ENCODE measurements around the gene ILRUN. TPM values are rescaled to one million over a fixed set of nuclear protein-coding genes. Genes with fewer than 3 reads are reported as not detected.

The ILRUN gene
- total and polyA plus RNA-seq, 9 of the 15 experiments (the other 6 are each of a cell fraction or from before 2014, with no cell fraction given): 24.9 to 78.9 (median 53.4) TPM

DNA sequence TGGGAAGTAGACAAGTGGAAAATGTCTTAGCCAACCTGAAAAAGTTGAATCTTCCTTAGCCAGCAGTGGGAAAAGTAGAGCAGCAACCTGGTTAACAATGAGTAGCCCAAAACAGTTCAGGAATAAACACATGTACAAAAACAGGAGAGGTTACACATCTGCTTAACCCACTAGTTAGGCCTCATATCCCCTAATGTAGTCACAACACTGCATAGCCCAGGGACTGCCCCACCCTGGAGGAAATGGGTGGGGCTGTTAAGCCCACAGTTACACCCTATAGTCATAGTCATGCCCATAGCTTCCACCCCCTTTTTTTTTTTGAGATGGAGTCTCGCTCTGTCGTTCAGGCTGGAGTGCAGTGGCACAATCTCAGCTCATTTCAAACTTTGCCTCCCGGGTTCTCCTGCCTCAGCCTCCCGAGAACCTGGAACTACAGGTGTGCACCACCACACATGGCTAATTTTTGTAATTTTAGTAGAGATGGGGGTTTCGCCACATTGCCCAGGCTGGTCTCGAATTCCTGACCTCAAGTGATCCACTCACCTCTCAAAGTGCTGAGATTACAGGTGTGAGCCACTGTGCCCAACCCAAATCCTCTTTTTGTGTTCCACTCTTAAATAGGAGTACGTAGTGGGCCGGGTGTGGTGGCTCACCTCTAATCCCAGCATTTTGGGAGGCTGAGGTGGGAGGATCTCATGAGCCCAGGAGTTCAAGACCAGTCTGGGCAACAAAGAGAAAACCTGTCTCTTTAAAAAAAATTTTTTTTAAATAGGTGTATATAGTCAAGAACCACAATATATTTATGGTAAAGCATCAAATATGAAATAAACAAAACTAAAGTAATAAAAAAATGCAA, 24.5 kb downstream of the ILRUN start (continued):
- TF ChIP-seq PATZ1 (CRISPR knock-in tag; IDR thresholded peaks at IDR 0.05; ENCODE audit: borderline replicate concordance) (no peak), TEAD2 (tag; IDR thresholded peaks at IDR 0.05) (no peak), HDAC2 (IDR thresholded peaks at IDR 0.05) (peak; percentile 71), ZNF324 (CRISPR knock-in tag; IDR thresholded peaks at IDR 0.05) (no peak), KLF1 (tag; IDR thresholded peaks at IDR 0.05) (peak; percentile 44; the same call in 1 of the 2 replicates), FOXK1 (CRISPR knock-in tag; IDR thresholded peaks at IDR 0.05; ENCODE audit: borderline replicate concordance) (peak; percentile 92; the same call in 1 of the 2 replicates), CXXC5 (CRISPR knock-in tag; IDR thresholded peaks at IDR 0.05) (no peak), TARDBP (IDR thresholded peaks at IDR 0.05) (no peak), SIX5 (IDR thresholded peaks at IDR 0.05; ENCODE audit: borderline replicate concordance in 1 of 2, insufficient read depth in 1 of 2, low read depth in 1 of 2, low read length in 2 of 2) (no peak), ZNF384 (IDR thresholded peaks at IDR 0.05; ENCODE audit: low read depth, low read length) (peak; percentile 92), U2AF1 (optimal IDR thresholded peaks at IDR 0.05; ENCODE audit: low read depth, low read length) (no peak), NEUROD1 (IDR thresholded peaks at IDR 0.05; ENCODE audit: borderline replicate concordance, low read depth, low read length, partially characterized antibody) (no peak), NR2F6 (CRISPR knock-in tag; IDR thresholded peaks at IDR 0.05) (no peak), MTF1 (CRISPR knock-in tag; IDR thresholded peaks at IDR 0.05; ENCODE audit: borderline replicate concordance) (no peak), ZFP36 (IDR thresholded peaks at IDR 0.05; ENCODE audit: low read depth, low read length, partially characterized antibody) (no peak), DEAF1 (CRISPR knock-in tag; IDR thresholded peaks at IDR 0.05) (no peak), TCF3 (CRISPR knock-in tag; IDR thresholded peaks at IDR 0.05) (no peak), POLR2AphosphoS2 (IDR thresholded peaks at IDR 0.05; ENCODE audit: low read length) (no peak), EWSR1 (IDR thresholded peaks at IDR 0.05; ENCODE audit: borderline replicate concordance, low read depth, partially characterized antibody) (no peak), PHB (CRISPR knock-in tag; IDR thresholded peaks at IDR 0.05) (no peak), THAP12 (CRISPR knock-in tag; IDR thresholded peaks at IDR 0.05) (no peak), PYGO2 (tag; IDR thresholded peaks at IDR 0.05) (no peak), CC2D1A (IDR thresholded peaks at IDR 0.05) (0 out of 2 replicates have a peak, but pooled peaks have one; percentile 27)

All from K562 (cell line).